ENCODE measurements around the gene GPC3. TPM values are rescaled to one million over a fixed set of nuclear protein-coding genes. Genes with fewer than 3 reads are reported as not detected.
A peak's percentile ranks its signal among the peaks of the same experiment; 100 is the strongest.

The GPC3 gene
- polyA plus RNA-seq, 1 experiment: not detected

GRCh38 chrX:133587071-133587470 is 398.3 kb downstream of the GPC3 start:
- H3K36me3 ChIP-seq (ENCODE audit: control insufficient read depth, insufficient read depth, low read length): no peaks in the 10 kb centered on the region
- H3K27me3 ChIP-seq (ENCODE audit: control insufficient read depth, insufficient read depth, low read length): no peaks in the 10 kb centered on the region
- CTCF ChIA-PET: no interaction called here
- H3K4me3 ChIP-seq (ENCODE audit: low read depth, low read length): no peak overlapping the region
- DNase-seq (ENCODE audit: low read depth): no peak
- no peak for TF ChIP-seq CTCF (IDR thresholded peaks at IDR 0.05; ENCODE audit: insufficient read depth, low read depth, low read length)
- POLR2A ChIA-PET: no interaction called here

DNA sequence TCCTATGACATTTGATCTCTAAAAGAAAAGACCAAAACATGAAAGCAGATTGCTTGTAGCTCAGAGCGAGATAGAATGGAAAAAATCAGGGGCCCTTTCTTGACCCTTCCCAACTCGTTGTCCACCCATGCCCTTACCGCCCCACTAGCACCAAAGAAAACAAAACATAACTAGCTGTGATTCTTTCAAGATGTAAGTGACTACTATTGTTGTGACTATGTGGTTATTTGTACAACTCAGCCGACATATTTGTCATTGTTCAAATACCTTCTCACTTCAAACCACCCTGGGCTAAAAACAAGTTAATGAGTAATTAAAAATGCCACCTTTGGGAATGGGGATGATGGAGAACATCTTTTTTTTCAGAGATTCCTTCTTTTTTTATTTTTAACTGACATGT is 399.0 kb downstream of the GPC3 start:
- DNase-seq (ENCODE audit: low read depth): no peak
- no peak for TF ChIP-seq CTCF (IDR thresholded peaks at IDR 0.05; ENCODE audit: insufficient read depth, low read depth, low read length)
- no peak overlapping the region for H3K4me3 ChIP-seq (ENCODE audit: low read depth, low read length)
- H3K27me3 ChIP-seq (ENCODE audit: control insufficient read depth, insufficient read depth, low read length): no peaks in the 10 kb centered on the region
- CTCF ChIA-PET: no interaction called here
- H3K36me3 ChIP-seq (ENCODE audit: control insufficient read depth, insufficient read depth, low read length): no peaks in the 10 kb centered on the region
- POLR2A ChIA-PET: no interaction called here

DNA sequence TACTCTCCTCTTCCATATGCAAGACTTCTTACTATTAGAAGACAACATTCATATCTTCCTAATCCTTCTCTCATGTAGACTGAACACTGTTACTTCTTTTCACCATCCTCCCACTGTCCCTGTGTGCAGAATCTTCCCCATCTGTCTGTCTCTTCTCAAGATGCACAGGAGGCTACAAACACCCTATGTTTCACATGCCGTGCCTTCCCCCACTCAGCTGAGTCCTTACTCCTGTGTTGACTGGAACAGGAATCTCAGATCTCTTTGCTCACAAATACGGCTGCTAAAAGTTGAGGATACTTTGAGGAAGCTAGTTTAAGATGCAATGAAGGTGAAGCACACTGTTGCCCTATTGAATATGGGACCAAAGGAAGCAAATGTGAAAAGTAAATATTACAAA is 401.6 kb downstream of the GPC3 start:
- DNase-seq (ENCODE audit: low read depth): no peak
- Histone ChIP-seq H3K4me3 (ENCODE audit: low read depth, low read length) (no peak overlapping the region), H3K36me3 (ENCODE audit: control insufficient read depth, insufficient read depth, low read length) (no peaks in the 10 kb centered on the region), H3K27me3 (ENCODE audit: control insufficient read depth, insufficient read depth, low read length) (no peaks in the 10 kb centered on the region)
- ChIA-PET CTCF (no interaction called here), POLR2A (no interaction called here)
- no peak for TF ChIP-seq CTCF (IDR thresholded peaks at IDR 0.05; ENCODE audit: insufficient read depth, low read depth, low read length)

DNA sequence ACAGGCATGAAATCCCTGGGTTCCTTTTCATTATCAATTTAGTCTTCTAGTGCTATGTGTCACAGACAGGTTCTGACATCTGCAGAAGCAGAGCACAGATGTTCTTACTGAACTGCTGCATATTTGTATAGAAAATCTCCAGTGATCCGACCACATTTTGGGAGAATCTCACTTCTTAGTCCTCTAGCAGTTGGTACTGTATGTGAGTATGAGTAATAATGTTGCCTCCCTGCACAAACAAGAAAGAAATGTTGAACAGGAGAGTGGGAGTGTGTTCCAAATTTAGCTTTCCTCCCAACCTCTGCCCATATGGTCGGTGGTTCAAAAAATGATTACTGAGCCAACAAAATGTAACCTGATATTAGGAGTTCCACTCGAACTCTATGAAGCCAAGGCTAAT is 404.8 kb downstream of the GPC3 start:
- POLR2A ChIA-PET: no interaction called here
- no peak overlapping the region for H3K4me3 ChIP-seq (ENCODE audit: low read depth, low read length)
- DNase-seq (ENCODE audit: low read depth): peak; percentile 9

GRCh38 chrX:133579631-133580030 is 405.8 kb downstream of the GPC3 start:
- H3K36me3 ChIP-seq (ENCODE audit: control insufficient read depth, insufficient read depth, low read length): no peaks in the 10 kb centered on the region
- no peak for TF ChIP-seq CTCF (IDR thresholded peaks at IDR 0.05; ENCODE audit: insufficient read depth, low read depth, low read length)
- POLR2A ChIA-PET: no interaction called here
- H3K27me3 ChIP-seq (ENCODE audit: control insufficient read depth, insufficient read depth, low read length): no peaks in the 10 kb centered on the region
- no peak for DNase-seq (ENCODE audit: low read depth)
- H3K4me3 ChIP-seq (ENCODE audit: low read depth, low read length): no peak overlapping the region
- CTCF ChIA-PET: no interaction called here

More for the DNA sequence above, 404.8 kb downstream of the GPC3 start:
- Histone ChIP-seq H3K27me3 (ENCODE audit: control insufficient read depth, insufficient read depth, low read length) (no peaks in the 10 kb centered on the region), H3K36me3 (ENCODE audit: control insufficient read depth, insufficient read depth, low read length) (no peaks in the 10 kb centered on the region)
- TF ChIP-seq CTCF (IDR thresholded peaks at IDR 0.05; ENCODE audit: insufficient read depth, low read depth, low read length): no peak
- CTCF ChIA-PET: no interaction called here

Data from BJ (cell line).